M059J (cell line): ENCODE results near the gene IL32. TPM values are rescaled to one million over a fixed set of nuclear protein-coding genes. Genes with fewer than 3 reads are reported as not detected.

ENCODE experiments used
- DNase-seq: peaks from one replicate; pipeline ENCODE4 v3.0.0-alpha.2; 2012; ENCODE audit warnings: low read depth
- total RNA-seq: library from RNA; depleted of rRNA; stranded (reverse); fragments of >200 nt; shearing (Covaris generic); gene quantifications from 2 replicates; pipeline ENCODE4 v1.2.3, GENCODE V29; 2014; rRNA removed

IL32 gene
- total RNA-seq, 1 experiment from 2014 or later = 62.5 TPM

- no peak for DNase-seq
These were observed 50.1 kb downstream of the IL32 start for GRCh38 chr16:3115561-3115960.

- no peak for DNase-seq
These were observed 52.9 kb downstream of the IL32 start for GRCh38 chr16:3118204-3118790.

GRCh38 chr16:3118846-3119245 is 53.4 kb downstream of the IL32 start:
- no peak for DNase-seq

Other genes with a start within 250 kb of the IL32 start
- gene PRSS21, start 248.4 kb upstream of the IL32 start, total RNA-seq = not detected in 2 replicates
- 0.12 and 3.9 TPM in 2 replicates for gene ZG16B, start 235.3 kb upstream of the IL32 start, total RNA-seq
- not detected in 2 replicates for gene PRSS22, start 207.5 kb upstream of the IL32 start, total RNA-seq
- 97.4 and 112 TPM in 2 replicates for gene FLYWCH2, start 182.4 kb upstream of the IL32 start, total RNA-seq
- gene FLYWCH1, start 153.7 kb upstream of the IL32 start, total RNA-seq = 27.0 and 34.0 TPM in 2 replicates
- gene KREMEN2, start 101.4 kb upstream of the IL32 start, total RNA-seq = 2.1 and 6.3 TPM in 2 replicates
- gene PAQR4, start 96.3 kb upstream of the IL32 start, total RNA-seq = 24.0 and 38.7 TPM in 2 replicates
- gene PKMYT1, start 85.2 kb upstream of the IL32 start, total RNA-seq = 47.4 and 57.5 TPM in 2 replicates
- not detected in 2 replicates for gene CLDN9, start 52.7 kb upstream of the IL32 start, total RNA-seq
- gene CLDN6, start 47.5 kb upstream of the IL32 start, total RNA-seq = 0.27 and 0.34 TPM in 2 replicates
- gene TNFRSF12A, start 45.3 kb upstream of the IL32 start, total RNA-seq = 662 and 743 TPM in 2 replicates
- gene HCFC1R1, start 41.7 kb upstream of the IL32 start, total RNA-seq = 28.1 and 47.8 TPM in 2 replicates
- gene THOC6, start 41.6 kb upstream of the IL32 start, total RNA-seq = 29.9 and 31.7 TPM in 2 replicates
- not detected in 2 replicates for gene BICDL2, start 28.7 kb upstream of the IL32 start, total RNA-seq
- 0.02 TPM in 1 of 2 replicates, not detected in the other for gene MMP25, start 19.1 kb upstream of the IL32 start, total RNA-seq
- gene ZSCAN10, start 33.7 kb downstream of the IL32 start, total RNA-seq = not detected in 2 replicates
- gene ZNF205, start 46.9 kb downstream of the IL32 start, total RNA-seq = 13.5 and 15.4 TPM in 2 replicates
- 1.1 and 6.2 TPM in 2 replicates for gene ZNF213, start 69.4 kb downstream of the IL32 start, total RNA-seq
- gene OR1F1, start 122.6 kb downstream of the IL32 start, total RNA-seq = 0.15 TPM in 1 of 2 replicates, not detected in the other
- 10.0 and 17.4 TPM in 2 replicates for gene ZNF200, start 169.5 kb downstream of the IL32 start, total RNA-seq
- gene MEFV, start 191.0 kb downstream of the IL32 start, total RNA-seq = 0.39 TPM in 1 of 2 replicates, not detected in the other
- gene ZNF263, start 217.9 kb downstream of the IL32 start, total RNA-seq = 37.4 and 48.8 TPM in 2 replicates
- gene TIGD7, start 239.8 kb downstream of the IL32 start, total RNA-seq = 7.5 and 10.6 TPM in 2 replicates
- gene ZNF75A, start 239.9 kb downstream of the IL32 start, total RNA-seq = 16.5 and 22.7 TPM in 2 replicates